ENCODE measurements around the gene SESN2.

DNA sequence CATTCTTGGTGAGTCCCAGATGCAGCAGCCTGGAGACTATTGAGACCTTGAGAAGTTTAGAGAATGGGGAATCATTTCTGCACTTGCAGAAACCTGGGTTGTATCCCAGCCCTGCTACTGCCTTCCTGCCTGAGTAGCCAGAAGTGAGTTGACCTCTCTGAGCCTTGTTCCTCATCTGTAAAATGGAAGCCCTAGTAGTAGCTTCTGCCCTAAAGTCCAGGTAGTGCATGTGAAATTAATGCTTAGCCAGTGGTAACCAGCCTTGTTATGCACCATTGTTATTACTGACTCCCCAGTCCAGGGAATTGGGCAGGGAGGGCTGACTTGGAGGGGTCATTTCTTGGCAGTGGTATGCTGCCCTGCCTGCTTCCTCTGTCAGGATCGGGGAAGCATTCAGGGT lies 5.6 kb downstream of the SESN2 start:
- TF ChIP-seq, protein P1, sequence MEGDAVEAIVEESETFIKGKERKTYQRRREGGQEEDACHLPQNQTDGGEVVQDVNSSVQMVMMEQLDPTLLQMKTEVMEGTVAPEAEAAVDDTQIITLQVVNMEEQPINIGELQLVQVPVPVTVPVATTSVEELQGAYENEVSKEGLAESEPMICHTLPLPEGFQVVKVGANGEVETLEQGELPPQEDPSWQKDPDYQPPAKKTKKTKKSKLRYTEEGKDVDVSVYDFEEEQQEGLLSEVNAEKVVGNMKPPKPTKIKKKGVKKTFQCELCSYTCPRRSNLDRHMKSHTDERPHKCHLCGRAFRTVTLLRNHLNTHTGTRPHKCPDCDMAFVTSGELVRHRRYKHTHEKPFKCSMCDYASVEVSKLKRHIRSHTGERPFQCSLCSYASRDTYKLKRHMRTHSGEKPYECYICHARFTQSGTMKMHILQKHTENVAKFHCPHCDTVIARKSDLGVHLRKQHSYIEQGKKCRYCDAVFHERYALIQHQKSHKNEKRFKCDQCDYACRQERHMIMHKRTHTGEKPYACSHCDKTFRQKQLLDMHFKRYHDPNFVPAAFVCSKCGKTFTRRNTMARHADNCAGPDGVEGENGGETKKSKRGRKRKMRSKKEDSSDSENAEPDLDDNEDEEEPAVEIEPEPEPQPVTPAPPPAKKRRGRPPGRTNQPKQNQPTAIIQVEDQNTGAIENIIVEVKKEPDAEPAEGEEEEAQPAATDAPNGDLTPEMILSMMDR (IDR thresholded peaks at IDR 0.05; ENCODE audit: poor library complexity): no peak
- TF ChIP-seq EZH2 (IDR thresholded peaks at IDR 0.05; ENCODE audit: borderline replicate concordance) (no peak), EZH2phosphoT487 (IDR thresholded peaks at IDR 0.05; ENCODE audit: low read depth, severe bottlenecking, unreplicated experiment) (no peak)
